SU-DHL-6 (cell line): ENCODE results near the gene EVA1C.

Experiments used
- CTCF ChIP-seq: fragments of 200-600 bp; sonication (generic); IDR thresholded peaks from one replicate; pipeline ENCODE4 v1.5.1; 2017; ENCODE audit warnings: antibody characterized with exemption, mild to moderate bottlenecking, low read length, moderate library complexity; ENCODE audit not compliant: insufficient read depth, poor library complexity, severe bottlenecking
- EZH2phosphoT487 ChIP-seq: fragments of 200-600 bp; sonication (generic), shearing (Covaris generic); conservative IDR thresholded peaks from 2 replicates; pipeline ENCODE4 v1.6.1; 2018; ENCODE audit warnings: mild to moderate bottlenecking, antibody characterized with exemption, low read length, moderate library complexity, mixed read lengths

GRCh38 chr21:32519945-32520874, 107.7 kb downstream of the EVA1C start:
- TF ChIP-seq CTCF (no peak), EZH2phosphoT487 (no peak)
